Stimulated activated CD8-positive, alpha-beta memory T cell treated with anti-CD3 and anti-CD28 coated beads, Interleukin-7, amount 100 ng/mL, for 1 hour (primary cell): Measurements from ENCODE around the gene PIEZO1.
"Not testable (repeated sequence)": the region's sequence is repeated elsewhere in the genome, so short reads cannot be mapped to it uniquely, and the experiment has no call there.

ENCODE experiments used
- DNase-seq, 2 donors: peaks; one replicate each; pipeline ENCODE4 v3.0.0-alpha.2; 2020; ENCODE audit warnings: low read depth in 2 of 2

Gene PIEZO1

DNA sequence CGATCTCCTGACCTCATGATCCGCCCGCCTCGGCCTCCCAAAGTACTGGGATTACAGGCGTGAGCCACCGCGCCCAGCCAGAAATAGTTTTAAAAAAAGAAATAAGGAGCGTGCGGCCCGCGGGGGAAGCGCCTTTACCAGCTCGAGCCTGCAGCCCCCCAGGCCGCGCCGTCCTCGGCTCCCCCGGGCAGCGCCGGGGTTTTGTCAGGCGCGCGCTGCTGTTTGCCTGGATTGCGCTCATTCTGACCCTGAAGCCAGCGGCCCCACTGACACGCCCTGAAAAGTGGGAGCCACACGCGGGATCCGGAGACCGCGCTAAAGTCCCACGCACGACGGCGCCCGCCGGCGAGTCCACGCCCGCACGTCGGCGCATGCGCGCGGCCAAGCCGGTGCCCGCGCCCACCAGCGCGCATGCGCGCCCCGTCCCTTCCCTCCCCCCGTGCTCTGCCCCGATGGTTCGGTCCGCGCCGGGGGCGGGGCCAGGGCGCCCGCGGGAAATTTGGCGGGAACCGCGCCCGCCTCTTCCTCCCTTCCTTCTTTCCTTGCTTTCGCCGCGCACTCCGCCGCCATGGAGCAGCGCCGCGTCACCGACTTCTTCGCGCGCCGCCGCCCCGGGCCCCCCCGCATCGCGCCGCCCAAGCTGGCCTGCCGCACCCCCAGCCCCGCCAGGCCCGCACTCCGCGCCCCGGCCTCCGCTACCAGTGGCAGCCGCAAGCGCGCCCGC lies 18.4 kb upstream of the PIEZO1 start, which contains the start of gene CDT1:
TSS of gene CDT1 (plus strand) at position 526 of the 724 bp plus-strand sequence. CDS start at position 569, 43 bp downstream.
- peak; percentile 75 to 77 for DNase-seq

DNA sequence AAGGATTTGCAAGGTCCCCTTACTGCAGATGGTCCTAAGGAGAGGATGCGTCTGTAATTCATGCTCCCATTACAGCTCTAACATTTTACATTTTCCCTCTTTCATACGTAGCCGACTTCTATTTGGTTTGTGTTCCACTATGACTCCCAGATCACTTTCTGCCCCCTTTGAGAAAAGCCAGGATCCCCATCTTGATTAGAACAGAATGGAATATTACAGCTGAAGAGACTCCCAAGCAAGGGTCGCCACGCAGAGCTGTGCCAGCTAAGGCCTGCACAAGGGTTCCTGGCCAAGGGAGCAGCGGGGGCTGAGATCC lies 15.2 kb upstream of the PIEZO1 start:
- DNase-seq, result no peak

GRCh38 chr16:88799569-88800276 lies 14.7 kb upstream of the PIEZO1 start:
- DNase-seq, result no peak

- DNase-seq, result no peak
Observed at GRCh38 chr16:88798772-88799455, 13.9 kb upstream of the PIEZO1 start.

DNA sequence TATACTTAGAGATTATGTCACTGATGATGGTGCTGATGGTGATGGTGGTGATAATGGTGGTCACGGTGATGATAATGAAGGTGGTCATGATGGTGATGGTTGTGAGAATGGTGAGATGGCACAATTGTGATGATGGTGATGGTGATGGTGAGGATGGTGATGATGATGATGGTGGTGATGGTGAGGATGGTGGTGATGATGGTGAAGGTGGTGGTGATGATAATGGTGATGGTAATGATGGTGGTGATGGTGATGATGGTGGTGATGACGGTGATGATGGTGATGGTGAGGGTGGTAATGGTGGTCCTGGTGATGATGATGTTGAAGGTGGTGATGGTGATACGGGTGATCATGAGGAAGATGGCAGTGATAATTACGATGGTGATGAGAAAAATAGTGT lies 13.1 kb upstream of the PIEZO1 start:
- DNase-seq, result no peak

GRCh38 chr16:88796278-88796677 lies 11.3 kb upstream of the PIEZO1 start:
- DNase-seq, result no peak

GRCh38 chr16:88793251-88793954 lies 8.4 kb upstream of the PIEZO1 start:
- no peak for DNase-seq

DNA sequence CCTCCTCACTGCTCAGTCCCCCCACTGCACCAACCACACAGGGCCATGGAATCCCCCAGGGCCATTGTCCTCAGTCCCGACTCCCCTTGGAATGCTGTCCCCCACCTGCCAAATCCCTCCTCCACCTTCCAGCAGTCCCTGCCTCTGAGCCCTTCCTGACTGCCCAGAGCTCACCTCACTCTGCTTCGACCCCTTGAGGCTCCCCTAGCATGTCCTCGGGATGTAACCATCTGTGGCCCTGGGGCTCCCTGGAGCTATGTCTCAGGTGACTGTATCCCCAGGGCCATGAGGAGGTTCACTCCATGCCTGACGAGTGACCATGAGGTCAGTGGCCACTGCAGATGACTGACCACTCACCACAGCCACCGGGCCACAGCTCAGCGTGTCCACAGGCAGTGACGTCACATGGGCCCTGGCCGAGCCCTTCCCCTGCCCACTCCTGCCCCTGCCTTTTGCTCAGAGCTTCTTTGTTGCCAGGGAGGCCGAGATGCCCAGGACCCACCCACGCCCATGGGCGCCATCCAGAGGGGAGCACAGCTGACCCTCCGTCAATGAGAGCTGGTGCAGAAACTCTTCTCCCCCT lies 7.7 kb upstream of the PIEZO1 start:
- no peak for DNase-seq

GRCh38 chr16:88792078-88792550 lies 7.1 kb upstream of the PIEZO1 start:
- no peak for DNase-seq

GRCh38 chr16:88790312-88791211 lies 5.5 kb upstream of the PIEZO1 start:
- DNase-seq, result no peak

GRCh38 chr16:88789594-88789993 lies 4.6 kb upstream of the PIEZO1 start:
- no peak for DNase-seq

GRCh38 chr16:88788749-88789148 lies 3.7 kb upstream of the PIEZO1 start:
- not testable (repeated sequence) for DNase-seq

- no peak for DNase-seq
Observed at GRCh38 chr16:88787579-88788314, 2.7 kb upstream of the PIEZO1 start.

- no peak for DNase-seq
Observed at GRCh38 chr16:88784856-88785105, 239 bp downstream of the PIEZO1 start.

DNA sequence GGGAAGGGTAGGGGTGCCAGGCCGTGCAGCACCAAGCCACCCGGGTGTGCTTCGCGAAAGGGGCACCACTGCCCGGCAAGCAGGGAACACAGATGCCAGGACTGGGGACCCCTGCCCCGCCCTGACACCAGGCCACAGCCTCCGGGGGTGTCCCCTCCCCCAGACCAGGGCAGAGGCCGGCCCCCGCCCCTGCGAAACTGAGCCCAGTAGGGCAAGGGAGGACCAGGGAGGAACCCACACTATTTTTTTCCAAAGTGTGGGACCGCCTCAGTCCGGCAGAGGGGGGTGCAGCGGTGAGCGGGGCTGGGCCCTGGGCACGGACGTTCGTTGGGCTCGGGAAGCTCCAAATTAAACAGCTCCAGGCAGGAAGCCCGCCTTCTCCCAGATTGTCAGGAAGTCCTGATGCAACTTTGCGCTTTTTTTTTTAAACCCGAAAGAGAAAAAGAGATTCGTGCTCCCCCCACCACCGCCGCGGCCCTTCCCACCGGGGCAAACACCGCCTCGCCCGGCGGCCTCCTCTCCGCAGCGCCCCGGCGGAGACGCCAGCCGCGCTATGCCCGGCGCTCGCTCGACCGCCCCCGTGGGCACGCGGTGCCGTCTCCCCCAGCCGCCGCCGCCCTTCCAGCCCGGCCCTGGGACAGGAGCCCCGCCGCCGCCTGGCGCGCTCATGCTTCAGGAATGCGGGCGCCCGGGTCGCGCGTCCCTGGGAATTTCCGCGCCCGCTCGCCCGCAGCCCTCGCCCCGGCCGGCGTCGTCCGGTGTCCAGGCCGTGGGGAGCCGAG lies 755 bp downstream of the PIEZO1 start:
- DNase-seq, result no peak

GRCh38 chr16:88783391-88784073 lies 1.5 kb downstream of the PIEZO1 start:
- DNase-seq, result no peak

DNA sequence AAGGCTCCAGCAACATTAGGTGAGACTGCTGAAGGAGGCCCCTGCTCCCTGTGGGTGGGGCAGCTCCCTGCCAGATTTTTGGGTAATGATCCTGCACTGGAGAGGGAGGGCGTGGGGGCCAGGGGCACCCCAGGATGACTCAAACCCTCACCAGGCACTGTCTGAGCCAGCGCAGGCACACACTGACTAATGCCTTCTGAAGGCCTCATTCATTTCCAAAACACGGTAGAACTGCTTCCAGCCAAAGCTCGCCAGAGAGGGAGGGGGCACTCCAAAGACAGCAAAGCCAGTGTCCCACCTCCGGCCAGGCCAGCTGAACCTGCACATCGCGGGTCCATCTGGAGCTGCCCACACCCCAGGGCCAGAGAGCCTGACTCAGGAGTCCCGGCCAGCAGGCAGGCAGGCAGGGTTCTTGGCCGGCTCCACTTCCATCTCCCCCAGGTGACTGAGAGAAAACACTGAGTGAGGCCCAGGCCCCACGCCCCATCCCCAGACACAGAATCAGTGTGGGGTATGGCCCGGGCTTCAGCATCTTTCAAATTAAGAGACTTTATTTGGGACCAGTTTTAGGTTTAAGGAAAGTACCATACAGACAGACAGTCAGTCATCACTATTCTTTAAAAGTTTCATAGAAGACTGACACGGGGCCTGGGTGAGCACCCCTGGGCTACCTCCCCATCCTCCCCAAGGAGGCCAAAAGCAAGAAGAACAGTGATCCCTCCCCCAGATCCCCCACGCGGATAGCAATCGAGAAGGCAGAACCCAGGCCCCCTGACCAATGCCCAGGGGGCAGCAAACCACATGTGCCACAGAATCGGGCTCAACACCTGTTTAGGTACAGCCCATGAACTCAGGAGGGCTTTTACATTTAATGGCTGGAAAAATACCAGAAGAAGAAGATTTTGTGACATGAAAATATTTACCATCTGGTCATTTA lies 2.3 kb downstream of the PIEZO1 start:
- DNase-seq, result no peak
